AG04450 (cell line): ENCODE results near the gene IMMP2L. TPM values are rescaled to one million over a fixed set of nuclear protein-coding genes. Genes with fewer than 3 reads are reported as not detected.

ENCODE experiments used
- CTCF ChIA-PET: fragments of 300-600, 350-600 bp; formaldehyde crosslinking; extraction: SDS; loops from one replicate; lab custom pipeline; 2022; ENCODE audit warnings: antibody characterized with exemption, inconsistent platforms; lab: Charles Lee
- POLR2A ChIA-PET: fragments of 350-600 bp; formaldehyde crosslinking; extraction: SDS; loops from one replicate; lab custom pipeline; 2021; ENCODE audit warnings: antibody characterized with exemption, inconsistent platforms; lab: Yijun Ruan, JAX
- DNase-seq: peaks from one replicate; pipeline ENCODE4 v3.0.0-alpha.2; 2011; ENCODE audit warnings: low read depth, low spot score
- H3K27ac ChIP-seq: one replicate; pipeline ENCODE4 v1.5.1; 2012; ENCODE audit warnings: low read depth, low read length, control low read depth
- H3K27me3 ChIP-seq: one replicate; pipeline ENCODE4 v1.6.0; 2012; ENCODE audit warnings: low read length; ENCODE audit not compliant: control insufficient read depth, insufficient read depth
- H3K4me3 ChIP-seq: 2 replicates; pipeline ENCODE4 v1.5.1; 2011; ENCODE audit warnings: mild to moderate bottlenecking, low read depth, low read length, control low read depth
- H3K9me3 ChIP-seq: 2 replicates; pipeline ENCODE4 v1.5.1; 2012; ENCODE audit warnings: low read length; ENCODE audit not compliant: control insufficient read depth, insufficient read depth
- CTCF ChIP-seq: IDR thresholded peaks from 2 replicates; pipeline ENCODE4 v1.5.1; 2011; ENCODE audit warnings: low read depth, low read length, control low read depth, inconsistent platforms
- polyA plus RNA-seq: library from polyadenylated mRNA; depleted of rRNA; stranded (reverse); fragments of >200 nt; gene quantifications from 2 replicates; pipeline ENCODE4 v1.2.3, GENCODE V29; 2011

The IMMP2L gene
- polyA plus RNA-seq, 1 experiment: 8.0 TPM

DNA sequence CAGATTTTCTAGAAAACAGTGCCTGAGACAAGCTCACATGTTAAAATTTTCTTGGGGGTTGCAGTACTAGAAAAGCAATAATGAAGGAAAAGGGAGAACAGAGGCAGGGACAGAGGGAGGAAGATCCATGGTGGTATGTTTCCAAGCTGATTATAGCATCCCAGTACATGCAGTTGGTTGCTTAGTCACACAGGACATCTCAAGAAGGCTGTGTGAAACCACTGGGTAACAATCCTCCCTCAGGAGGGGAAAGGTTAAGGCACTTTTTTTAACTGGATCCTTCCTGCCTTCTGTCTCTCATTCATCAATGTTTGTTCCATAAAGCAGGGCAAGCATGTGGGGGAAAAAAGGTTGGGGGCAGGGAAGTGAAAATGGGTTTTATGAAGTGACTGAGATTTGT, 6.1 kb upstream of the IMMP2L start:
- no peaks in the 10 kb centered on the region for H3K27me3 ChIP-seq
- TF ChIP-seq CTCF: no peak
- no peak for DNase-seq
- ChIA-PET CTCF (no interaction called here), POLR2A (no interaction called here)
- no peaks in the 10 kb centered on the region for H3K9me3 ChIP-seq
- H3K27ac ChIP-seq: no peak overlapping the region
- no peak overlapping the region for H3K4me3 ChIP-seq

GRCh38 chr7:111564078-111564477, 1.8 kb upstream of the IMMP2L start:
- H3K4me3 ChIP-seq: no peak overlapping the region
- no peak for TF ChIP-seq CTCF
- POLR2A ChIA-PET: no interaction called here
- no peak overlapping the region for H3K27ac ChIP-seq
- CTCF ChIA-PET: no interaction called here
- H3K27me3 ChIP-seq: no peaks in the 10 kb centered on the region
- no peaks in the 10 kb centered on the region for H3K9me3 ChIP-seq
- no peak for DNase-seq

DNA sequence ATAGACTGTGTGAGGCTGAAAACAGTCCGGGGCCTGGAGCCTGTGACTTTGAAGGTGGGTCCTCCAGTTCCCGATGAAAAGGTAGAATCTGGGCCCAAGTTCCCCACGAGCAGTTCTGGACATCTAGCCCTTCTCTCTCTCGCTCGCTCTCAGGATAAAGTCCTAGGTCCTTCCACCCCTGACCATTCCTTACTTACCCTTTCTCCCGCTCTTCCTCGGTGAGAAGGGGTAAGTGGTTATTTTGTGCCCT, 713 bp downstream of the IMMP2L start:
- no peak for TF ChIP-seq CTCF
- CTCF ChIA-PET: no interaction called here
- no peaks in the 10 kb centered on the region for H3K9me3 ChIP-seq
- H3K27ac ChIP-seq: no peak overlapping the region
- H3K27me3 ChIP-seq: no peaks in the 10 kb centered on the region
- no peak for DNase-seq
- peak overlapping the region; percentile 71 for H3K4me3 ChIP-seq
- POLR2A ChIA-PET: interaction anchor here (0.7 kb wide), 1 partner anchor 171 kb away, joined by 3 read pairs; no protein-coding TSS in a partner anchor

DNA sequence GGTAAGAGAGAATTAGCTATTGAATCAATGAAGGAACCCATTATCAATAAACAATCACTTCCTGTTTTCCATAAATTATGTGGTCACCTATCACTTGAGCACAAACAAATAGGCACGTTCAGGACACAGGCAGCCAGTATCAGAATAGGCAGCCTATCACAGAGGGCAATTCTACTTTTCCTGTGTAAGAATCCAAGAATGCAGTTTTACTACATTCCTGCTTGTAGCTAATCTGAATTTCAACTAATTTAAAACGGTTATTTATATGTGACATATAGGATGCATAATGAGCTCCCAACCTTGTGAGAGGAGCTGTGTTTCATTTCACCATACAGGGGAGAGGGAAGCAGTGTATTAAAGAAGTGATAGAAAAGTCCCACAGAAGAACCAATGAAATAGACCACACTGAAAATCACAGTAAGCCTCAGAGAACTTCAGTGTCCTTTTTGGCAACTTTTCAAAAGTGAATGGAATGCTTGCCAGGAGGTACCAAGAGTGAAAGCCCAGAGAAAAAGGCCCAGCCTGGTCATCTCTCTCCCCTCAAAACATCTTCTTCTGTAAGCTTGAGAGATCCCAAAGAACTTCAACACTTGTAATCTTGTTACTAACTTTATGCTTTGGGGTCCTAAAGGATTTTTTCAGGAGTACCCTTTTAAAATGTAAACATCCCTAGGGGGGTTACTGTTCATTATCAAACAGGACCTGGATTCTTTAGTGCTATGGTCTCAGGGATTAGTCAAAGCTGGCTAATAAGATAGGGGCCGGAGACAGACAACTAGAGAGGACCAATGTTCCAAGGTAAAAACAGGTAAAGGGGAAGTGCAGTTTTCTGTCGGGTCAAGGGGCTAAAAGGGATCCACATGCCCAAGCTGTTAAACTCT, 1.3 kb downstream of the IMMP2L start:
- Histone ChIP-seq H3K27ac (no peak overlapping the region), H3K4me3 (peak overlapping the region; percentile 71), H3K9me3 (no peaks in the 10 kb centered on the region), H3K27me3 (no peaks in the 10 kb centered on the region)
- POLR2A ChIA-PET: no interaction called here
- no peak for DNase-seq
- CTCF ChIA-PET: no interaction called here
- TF ChIP-seq CTCF: no peak

- Histone ChIP-seq H3K9me3 (no peaks in the 10 kb centered on the region), H3K27me3 (no peaks in the 10 kb centered on the region), H3K27ac (no peak overlapping the region), H3K4me3 (no peak overlapping the region)
- CTCF ChIA-PET: no interaction called here
- TF ChIP-seq CTCF: no peak
- no peak for DNase-seq
- POLR2A ChIA-PET: no interaction called here
Measured at GRCh38 chr7:111558991-111559390, 3.3 kb downstream of the IMMP2L start.
